ENCODE data around the gene C1QTNF9. TPM values are rescaled to one million over a fixed set of nuclear protein-coding genes. Genes with fewer than 3 reads are reported as not detected.
"Not testable (repeated sequence)": the region's sequence is repeated elsewhere in the genome, so short reads cannot be mapped to it uniquely, and the experiment has no call there.

The C1QTNF9 gene
- total and polyA plus RNA-seq, 5 donors, result 0.12 to 1.8 (median 0.79) TPM

- no peak for ATAC-seq
- WGBS, result 88% methylated on average over 9 of the region's 9 CpGs
- no peak for DNase-seq
- intact Hi-C loops (cut with DNase I), result loop anchor here in 1 of 4 donors (10.0 kb wide), 1 partner anchor 1420 kb away; no protein-coding TSS in a partner anchor
- no peak overlapping the region for H3K4me3 ChIP-seq (ENCODE audit: low read length)
- H3K9me3 ChIP-seq (ENCODE audit: control insufficient read depth, low read length), result no peaks in the 10 kb centered on the region
- H3K27me3 ChIP-seq (ENCODE audit: control insufficient read depth, insufficient read depth), result no peaks in the 10 kb centered on the region
- H3K27ac ChIP-seq (ENCODE audit: low read length), result no peak overlapping the region
- no peaks in the 10 kb centered on the region for H3K4me1 ChIP-seq (ENCODE audit: control insufficient read depth, insufficient read depth, low read length)
Measured at GRCh38 chr13:24365191-24365590, 55.8 kb downstream of the C1QTNF9 start.

GRCh38 chr13:24366315-24366714, 56.9 kb downstream of the C1QTNF9 start:
- not testable (repeated sequence) for H3K27me3 ChIP-seq (ENCODE audit: control insufficient read depth, insufficient read depth); ATAC-seq; DNase-seq; H3K27ac ChIP-seq (ENCODE audit: low read length); H3K4me1 ChIP-seq (ENCODE audit: control insufficient read depth, insufficient read depth, low read length); H3K4me3 ChIP-seq (ENCODE audit: low read length); H3K9me3 ChIP-seq (ENCODE audit: control insufficient read depth, low read length)
- intact Hi-C loops (cut with DNase I), result loop anchor here in 1 of 4 donors (10.0 kb wide), 1 partner anchor 1422 kb away; no protein-coding TSS in a partner anchor
- WGBS, result 86% methylated on average over 6 of the region's 8 CpGs

DNA sequence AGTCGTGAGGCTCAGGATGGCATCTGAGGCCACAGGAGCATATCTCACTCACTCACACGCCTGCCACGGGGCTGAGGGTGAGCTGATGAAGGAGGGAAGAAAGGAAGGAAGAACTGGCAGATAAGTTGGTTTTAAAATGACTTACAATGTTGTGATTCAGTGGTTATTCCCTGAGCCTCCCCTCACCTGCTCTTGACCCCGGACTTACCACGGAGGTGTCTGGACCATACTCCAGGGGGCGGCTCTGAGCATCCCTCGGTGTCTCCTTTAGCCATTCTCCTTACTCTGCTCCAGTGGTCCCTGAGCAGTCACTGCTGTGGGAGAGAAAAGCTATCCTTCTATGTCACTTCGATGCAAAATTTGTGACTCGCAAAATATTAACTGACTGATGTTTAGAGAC, 61.9 kb downstream of the C1QTNF9 start:
- H3K4me3 ChIP-seq (ENCODE audit: low read length); H3K4me1 ChIP-seq (ENCODE audit: control insufficient read depth, insufficient read depth, low read length); H3K27ac ChIP-seq (ENCODE audit: low read length); H3K9me3 ChIP-seq (ENCODE audit: control insufficient read depth, low read length); DNase-seq; intact Hi-C loops (cut with DNase I); ATAC-seq; H3K27me3 ChIP-seq (ENCODE audit: control insufficient read depth, insufficient read depth): not testable (repeated sequence)
- 69% methylated on average over 9 of the region's 9 CpGs for WGBS

Other genes starting within 250 kb of the C1QTNF9 start
- gene SPATA13, start 148.9 kb upstream of the C1QTNF9 start, total RNA-seq, result 10 to 100 TPM in 2 of 4 donors, 1 to 10 TPM in 2; 8.8 to 10.6 (median 9.6) TPM
- 8.7 TPM for gene SPATA13, start 148.9 kb upstream of the C1QTNF9 start, polyA plus RNA-seq
- 10 to 100 TPM; 20.6 to 30.2 (median 26.6) TPM for gene PARP4, start 203.2 kb downstream of the C1QTNF9 start, total RNA-seq
- 11.2 TPM for gene PARP4, start 203.2 kb downstream of the C1QTNF9 start, polyA plus RNA-seq

Measured in right cardiac atrium (tissue), 5 donors.